ENCODE data around the gene GALNT17.

The GALNT17 gene

GRCh38 chr7:71457846-71458590 lies 326.1 kb downstream of the GALNT17 start:
- peak; percentile 9 for DNase-seq (ENCODE audit: low spot score)

- DNase-seq (ENCODE audit: low spot score): no peak
These were observed 327.2 kb downstream of the GALNT17 start for GRCh38 chr7:71459132-71459531.

- no peak for DNase-seq (ENCODE audit: low spot score)
These were observed 329.6 kb downstream of the GALNT17 start for GRCh38 chr7:71461572-71461971.

GRCh38 chr7:71465741-71466189 lies 333.8 kb downstream of the GALNT17 start:
- no peak for DNase-seq (ENCODE audit: low spot score)

GRCh38 chr7:71466448-71467145 lies 334.7 kb downstream of the GALNT17 start:
- no peak for DNase-seq (ENCODE audit: low spot score)

GRCh38 chr7:71470326-71470725 lies 338.4 kb downstream of the GALNT17 start:
- DNase-seq (ENCODE audit: low spot score): no peak

GRCh38 chr7:71470830-71471229 lies 338.9 kb downstream of the GALNT17 start:
- DNase-seq (ENCODE audit: low spot score): no peak

- DNase-seq (ENCODE audit: low spot score): no peak
These were observed 341.0 kb downstream of the GALNT17 start for GRCh38 chr7:71472962-71473361.

GRCh38 chr7:71473366-71473967 lies 341.5 kb downstream of the GALNT17 start:
- no peak for DNase-seq (ENCODE audit: low spot score)

GRCh38 chr7:71477441-71477840 lies 345.5 kb downstream of the GALNT17 start:
- DNase-seq (ENCODE audit: low spot score): no peak

- DNase-seq (ENCODE audit: low spot score): no peak
These were observed 347.3 kb downstream of the GALNT17 start for GRCh38 chr7:71479231-71479630.

GRCh38 chr7:71480791-71481190 lies 348.8 kb downstream of the GALNT17 start:
- DNase-seq (ENCODE audit: low spot score): peak; percentile 13

GRCh38 chr7:71482284-71482683 lies 350.3 kb downstream of the GALNT17 start:
- DNase-seq (ENCODE audit: low spot score): no peak

GRCh38 chr7:71484380-71484779 lies 352.4 kb downstream of the GALNT17 start:
- no peak for DNase-seq (ENCODE audit: low spot score)

- no peak for DNase-seq (ENCODE audit: low spot score)
These were observed 353.6 kb downstream of the GALNT17 start for GRCh38 chr7:71485586-71485985.

- no peak for DNase-seq (ENCODE audit: low spot score)
These were observed 354.5 kb downstream of the GALNT17 start for GRCh38 chr7:71486414-71486813.

- DNase-seq (ENCODE audit: low spot score): peak; percentile 38
These were observed 355.1 kb downstream of the GALNT17 start for GRCh38 chr7:71486856-71487628.

GRCh38 chr7:71488308-71488707 lies 356.4 kb downstream of the GALNT17 start:
- DNase-seq (ENCODE audit: low spot score): no peak

GRCh38 chr7:71491336-71491735 lies 359.4 kb downstream of the GALNT17 start:
- no peak for DNase-seq (ENCODE audit: low spot score)

GRCh38 chr7:71495828-71496227 lies 363.9 kb downstream of the GALNT17 start:
- no peak for DNase-seq (ENCODE audit: low spot score)

- peak; percentile 60 for DNase-seq (ENCODE audit: low spot score)
These were observed 365.5 kb downstream of the GALNT17 start for GRCh38 chr7:71497256-71497946.

GRCh38 chr7:71498381-71498780 lies 366.4 kb downstream of the GALNT17 start:
- no peak for DNase-seq (ENCODE audit: low spot score)
